H9 (cell line): ENCODE results near the gene HEATR3. TPM values are rescaled to one million over a fixed set of nuclear protein-coding genes. Genes with fewer than 3 reads are reported as not detected.

Experiments used
- DNase-seq: peaks from one replicate; pipeline ENCODE4 v3.0.0-alpha.2; 2017
- H2AFZ ChIP-seq: one replicate; pipeline ENCODE4 v1.6.1; 2013; ENCODE audit warnings: mild to moderate bottlenecking, low read length, control low read depth, moderate library complexity
- H2AK5ac ChIP-seq: 2 replicates; pipeline ENCODE4 v1.6.1; 2013; ENCODE audit warnings: low read length, control low read depth, mixed read lengths; ENCODE audit not compliant: insufficient read length
- H2BK120ac ChIP-seq: one replicate; pipeline ENCODE4 v1.6.1; 2013; ENCODE audit warnings: low read depth, mild to moderate bottlenecking, low read length, control low read depth, inconsistent platforms; ENCODE audit not compliant: poor library complexity, severe bottlenecking
- H2BK12ac ChIP-seq: 2 replicates; pipeline ENCODE4 v1.6.1; 2013; ENCODE audit warnings: low read length, control low read depth, mixed read lengths, low read depth; ENCODE audit not compliant: insufficient read length
- H2BK15ac ChIP-seq: 2 replicates; pipeline ENCODE4 v1.6.1; 2013; ENCODE audit warnings: low read depth, low read length, control low read depth
- H2BK20ac ChIP-seq: one replicate; pipeline ENCODE4 v1.6.1; 2013; ENCODE audit warnings: low read depth, mild to moderate bottlenecking, low read length, control low read depth, inconsistent platforms; ENCODE audit not compliant: poor library complexity, severe bottlenecking
- H2BK5ac ChIP-seq: 2 replicates; pipeline ENCODE4 v1.6.1; 2013; ENCODE audit warnings: low read length, control low read depth, mixed read lengths; ENCODE audit not compliant: insufficient read length
- H3K14ac ChIP-seq: 2 replicates; pipeline ENCODE4 v1.6.1; 2013; ENCODE audit warnings: low read length, control low read depth; ENCODE audit not compliant: insufficient read depth
- H3K18ac ChIP-seq: 2 replicates; pipeline ENCODE4 v1.6.1; 2013; ENCODE audit warnings: low read depth, mild to moderate bottlenecking, mixed read lengths, low read length, control low read depth; ENCODE audit not compliant: insufficient read length
- H3K23ac ChIP-seq: 2 replicates; pipeline ENCODE4 v1.6.1; 2013; ENCODE audit warnings: low read length, control low read depth, mixed read lengths, low read depth; ENCODE audit not compliant: insufficient read length
- H3K23me2 ChIP-seq: 2 replicates; pipeline ENCODE4 v1.6.1; 2013; ENCODE audit warnings: low read depth, mild to moderate bottlenecking, mixed read lengths, low read length, control low read depth; ENCODE audit not compliant: insufficient read length, poor library complexity, severe bottlenecking
- H3K27ac ChIP-seq: 2 replicates; pipeline ENCODE4 v1.5.1; 2013; ENCODE audit warnings: low read length, control low read depth, mixed read lengths, low read depth; ENCODE audit not compliant: insufficient read length
- H3K27me3 ChIP-seq: 2 replicates; pipeline ENCODE4 v1.6.1; 2013; ENCODE audit warnings: low read length, control low read depth, inconsistent platforms; ENCODE audit not compliant: insufficient read depth
- H3K4ac ChIP-seq: 2 replicates; pipeline ENCODE4 v1.6.1; 2013; ENCODE audit warnings: low read depth, mild to moderate bottlenecking, control low read depth, inconsistent platforms, low read length, moderate library complexity
- H3K4me1 ChIP-seq: 2 replicates; pipeline ENCODE4 v1.6.1; 2013; ENCODE audit warnings: low read length, control low read depth, inconsistent platforms; ENCODE audit not compliant: insufficient read depth
- H3K4me2 ChIP-seq: 2 replicates; pipeline ENCODE4 v1.6.1; 2013; ENCODE audit warnings: low read length, control low read depth, mixed read lengths; ENCODE audit not compliant: insufficient read length, insufficient read depth
- H3K56ac ChIP-seq: 2 replicates; pipeline ENCODE4 v1.6.1; 2013; ENCODE audit warnings: low read depth, mild to moderate bottlenecking, mixed read lengths, low read length, control low read depth; ENCODE audit not compliant: insufficient read length
- H3K79me1 ChIP-seq: 2 replicates; pipeline ENCODE4 v1.6.1; 2013; ENCODE audit warnings: low read depth, mild to moderate bottlenecking, moderate library complexity, low read length, control low read depth, inconsistent platforms; ENCODE audit not compliant: insufficient read depth, poor library complexity, severe bottlenecking
- H3K79me2 ChIP-seq: 2 replicates; pipeline ENCODE4 v1.6.1; 2013; ENCODE audit warnings: low read length, control low read depth, inconsistent platforms; ENCODE audit not compliant: insufficient read depth
- H3K9ac ChIP-seq: 2 replicates; pipeline ENCODE4 v1.6.1; 2013; ENCODE audit warnings: low read length, control low read depth, mixed read lengths; ENCODE audit not compliant: insufficient read length; ENCODE audit errors: extremely low read depth
- H3K9me3 ChIP-seq: one replicate; pipeline ENCODE4 v1.6.1; 2013; ENCODE audit warnings: low read depth, low read length, inconsistent platforms; ENCODE audit not compliant: control insufficient read depth
- H3T11ph ChIP-seq: one replicate; pipeline ENCODE4 v1.6.1; 2013; ENCODE audit warnings: mild to moderate bottlenecking, low read length, control low read depth, inconsistent platforms
- H4K20me1 ChIP-seq: one replicate; pipeline ENCODE4 v1.6.1; 2013; ENCODE audit not compliant: control insufficient read depth, insufficient read length, insufficient read depth
- H4K5ac ChIP-seq: 2 replicates; pipeline ENCODE4 v1.6.1; 2013; ENCODE audit warnings: low read depth, mild to moderate bottlenecking, mixed read lengths, low read length, control low read depth; ENCODE audit not compliant: insufficient read length
- H4K8ac ChIP-seq: replicated peaks from 2 replicates; pipeline ENCODE4 v1.6.1; 2013; ENCODE audit warnings: low read length, control low read depth, mixed read lengths, low read depth; ENCODE audit not compliant: insufficient read length
- H4K91ac ChIP-seq: 2 replicates; pipeline ENCODE4 v1.6.1; 2013; ENCODE audit warnings: low read depth, mild to moderate bottlenecking, moderate library complexity, mixed read lengths, low read length, control low read depth; ENCODE audit not compliant: insufficient read length
- H3K27ac Mint-ChIP-seq, 3 experiments: 2 replicates in 2 of 3; 3 replicates in 1 of 3; pipeline ENCODE4 v1.8.0; 2020 to 2021; ENCODE audit warnings: mixed read lengths in 3 of 3, mild to moderate bottlenecking in 1 of 3, moderate library complexity in 1 of 3
- H3K27me3 Mint-ChIP-seq: 2 replicates; pipeline ENCODE4 v1.8.0; 2021; ENCODE audit warnings: low read depth, mild to moderate bottlenecking, moderate library complexity, mixed read lengths
- H3K36me3 Mint-ChIP-seq, 3 experiments: 2 replicates in 2 of 3; 3 replicates in 1 of 3; pipeline ENCODE4 v1.8.0; 2020 to 2021; ENCODE audit warnings: low read depth in 3 of 3, mixed read lengths in 3 of 3; ENCODE audit not compliant: insufficient read depth in 1 of 3
- H3K4me1 Mint-ChIP-seq, 2 experiments: 2 replicates each; pipeline ENCODE4 v1.8.0; 2020; ENCODE audit warnings: mixed read lengths in 2 of 2
- H3K4me3 Mint-ChIP-seq, 2 experiments: 2 replicates in 1 of 2; 3 replicates in 1 of 2; pipeline ENCODE4 v1.8.0; 2020 to 2021; ENCODE audit warnings: mild to moderate bottlenecking in 2 of 2, mixed read lengths in 2 of 2, moderate library complexity in 1 of 2
- H3K9me3 Mint-ChIP-seq, 2 experiments: 2 replicates in 1 of 2; 3 replicates in 1 of 2; pipeline ENCODE4 v1.8.0; 2020; ENCODE audit warnings: mild to moderate bottlenecking in 2 of 2, mixed read lengths in 2 of 2, moderate library complexity in 1 of 2
- WGBS: extraction: QIAGEN DNeasy Blood & Tissue Kit; methylation state at CpG from one replicate; pipeline ENCODE4 v1.1.7; 2013; ENCODE audit warnings: missing lambda C conversion rate, low lambda C conversion rate, mixed read lengths; ENCODE audit not compliant: insufficient read length; ENCODE audit errors: extremely low coverage; 5-methylcytosine and 5-hydroxymethylcytosine counted together
- total RNA-seq: library from RNA; stranded (reverse); gene quantifications from 2 replicates; pipeline ENCODE4 v1.2.1, GENCODE V29; 2021
- TF ChIP-seq, protein P1 (sequence below): fragments of 200-600 bp; sonication (generic); conservative IDR thresholded peaks from 3 replicates; pipeline ENCODE4 v1.8.0; 2021; ENCODE audit warnings: antibody characterized with exemption, mild to moderate bottlenecking

HEATR3 gene
- total RNA-seq, 1 experiment from 2014 or later = 26.5 TPM

DNA sequence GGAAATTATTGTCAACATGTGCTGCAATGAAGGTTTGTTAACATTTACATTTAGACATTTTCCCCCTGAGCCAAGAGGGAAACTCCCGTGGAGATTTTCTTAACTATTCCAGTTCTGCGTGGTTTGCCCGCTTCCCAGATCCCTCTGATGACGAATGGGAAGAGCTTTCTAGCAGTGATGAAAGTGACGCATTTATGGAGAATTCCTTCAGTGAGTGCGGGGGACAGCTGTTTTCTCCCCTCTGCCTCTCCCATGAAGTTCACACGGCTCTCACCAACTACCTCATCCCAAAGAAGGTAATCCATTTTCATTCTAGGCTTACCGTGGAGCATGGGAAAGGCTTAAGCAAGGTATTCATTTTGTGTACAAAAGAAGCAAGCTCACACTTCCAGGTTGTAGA is 18.2 kb downstream of the HEATR3 start:
- Mint-ChIP-seq H3K4me1 (no peaks in the 10 kb centered on the region), H3K9me3 (no peaks in the 10 kb centered on the region), H3K27ac (no peak overlapping the region), H3K36me3 (peaks cover 28 to 64% (median 55%) of the 10 kb centered on the region in 3 experiments), H3K27me3 (no peaks in the 10 kb centered on the region), H3K4me3 (no peak overlapping the region)
- H2BK12ac ChIP-seq = no peak overlapping the region
- no peak overlapping the region for H4K5ac ChIP-seq
- H3K4me2 ChIP-seq = no peak overlapping the region
- H3K9me3 ChIP-seq = no peaks in the 10 kb centered on the region
- H3K18ac ChIP-seq = no peak overlapping the region
- no peak overlapping the region for H2BK120ac ChIP-seq
- H4K20me1 ChIP-seq = no peaks in the 10 kb centered on the region
- no peak overlapping the region for H3K14ac ChIP-seq
- TF ChIP-seq, protein P1, sequence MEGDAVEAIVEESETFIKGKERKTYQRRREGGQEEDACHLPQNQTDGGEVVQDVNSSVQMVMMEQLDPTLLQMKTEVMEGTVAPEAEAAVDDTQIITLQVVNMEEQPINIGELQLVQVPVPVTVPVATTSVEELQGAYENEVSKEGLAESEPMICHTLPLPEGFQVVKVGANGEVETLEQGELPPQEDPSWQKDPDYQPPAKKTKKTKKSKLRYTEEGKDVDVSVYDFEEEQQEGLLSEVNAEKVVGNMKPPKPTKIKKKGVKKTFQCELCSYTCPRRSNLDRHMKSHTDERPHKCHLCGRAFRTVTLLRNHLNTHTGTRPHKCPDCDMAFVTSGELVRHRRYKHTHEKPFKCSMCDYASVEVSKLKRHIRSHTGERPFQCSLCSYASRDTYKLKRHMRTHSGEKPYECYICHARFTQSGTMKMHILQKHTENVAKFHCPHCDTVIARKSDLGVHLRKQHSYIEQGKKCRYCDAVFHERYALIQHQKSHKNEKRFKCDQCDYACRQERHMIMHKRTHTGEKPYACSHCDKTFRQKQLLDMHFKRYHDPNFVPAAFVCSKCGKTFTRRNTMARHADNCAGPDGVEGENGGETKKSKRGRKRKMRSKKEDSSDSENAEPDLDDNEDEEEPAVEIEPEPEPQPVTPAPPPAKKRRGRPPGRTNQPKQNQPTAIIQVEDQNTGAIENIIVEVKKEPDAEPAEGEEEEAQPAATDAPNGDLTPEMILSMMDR = no peak
- H4K8ac ChIP-seq = no peak overlapping the region
- H3K27ac ChIP-seq = no peak overlapping the region
- H3K79me2 ChIP-seq = no peaks in the 10 kb centered on the region
- no peak overlapping the region for H3T11ph ChIP-seq
- no peak overlapping the region for H2AK5ac ChIP-seq
- H2BK5ac ChIP-seq = no peak overlapping the region
- WGBS = no CpG with 5 or more reads among the region's 8 CpGs
- H4K91ac ChIP-seq = no peak overlapping the region
- H2BK15ac ChIP-seq = no peak overlapping the region
- no peak overlapping the region for H3K4ac ChIP-seq
- H3K56ac ChIP-seq = no peak overlapping the region
- H3K4me1 ChIP-seq = no peaks in the 10 kb centered on the region
- H3K23me2 ChIP-seq = no peaks in the 10 kb centered on the region
- no peaks in the 10 kb centered on the region for H3K79me1 ChIP-seq
- no peaks in the 10 kb centered on the region for H3K27me3 ChIP-seq
- H3K23ac ChIP-seq = no peak overlapping the region
- H2AFZ ChIP-seq = no peak overlapping the region
- no peak for DNase-seq
- no peak overlapping the region for H3K9ac ChIP-seq
- H2BK20ac ChIP-seq = no peak overlapping the region
